PFSK-1 (cell line): ENCODE measurements around the gene THBD.

Experiments
- FOXP2 ChIP-seq: optimal IDR thresholded peaks from 2 replicates; pipeline ENCODE3; 2011; ENCODE audit warnings: borderline replicate concordance, control low read depth, inconsistent platforms; ENCODE audit not compliant: insufficient read depth; ENCODE audit errors: extremely low read length, extremely low read depth
- POLR2AphosphoS5 ChIP-seq: IDR thresholded peaks from 2 replicates; pipeline ENCODE4 v1.6.1; 2012; ENCODE audit warnings: low read depth, mild to moderate bottlenecking, control low read depth, low read length, moderate library complexity
- REST ChIP-seq, 2 experiments: IDR thresholded peaks; 2 replicates each; pipeline versions ENCODE4 v1.6.1 to v1.8.0; 2011 to 2012; ENCODE audit warnings: low read depth in 2 of 2, low read length in 2 of 2, control low read depth in 1 of 2, inconsistent platforms in 1 of 2, mild to moderate bottlenecking in 1 of 2, moderate library complexity in 1 of 2; ENCODE audit not compliant: insufficient read depth in 1 of 2
- SIN3A ChIP-seq: IDR thresholded peaks from 2 replicates; pipeline ENCODE4 v1.6.1; 2012; ENCODE audit warnings: mild to moderate bottlenecking, low read length, moderate library complexity, borderline replicate concordance; ENCODE audit not compliant: insufficient read depth
- TAF1 ChIP-seq: IDR thresholded peaks from 2 replicates; pipeline ENCODE4 v1.6.1; 2012; ENCODE audit warnings: low read length, control low read depth, borderline replicate concordance; ENCODE audit not compliant: insufficient read depth

The THBD gene

GRCh38 chr20:23047001-23047737 lies 2.3 kb downstream of the THBD start:
- no peak for TF ChIP-seq SIN3A
- no peak for TF ChIP-seq FOXP2
- no peak for TF ChIP-seq TAF1
- no peak for TF ChIP-seq POLR2AphosphoS5
- no peak for TF ChIP-seq REST (IDR thresholded peaks at IDR 0.05; ENCODE audit: insufficient read depth in 1 of 2, low read depth in 2 of 2, low read length in 2 of 2)

- TF ChIP-seq TAF1 = no peak
- TF ChIP-seq SIN3A = no peak
- TF ChIP-seq POLR2AphosphoS5 = no peak
- TF ChIP-seq FOXP2 = no peak
- no peak for TF ChIP-seq REST (IDR thresholded peaks at IDR 0.05; ENCODE audit: insufficient read depth in 1 of 2, low read depth in 2 of 2, low read length in 2 of 2)
Observed at GRCh38 chr20:23046431-23046830, 3.0 kb downstream of the THBD start.

GRCh38 chr20:23043376-23043775 lies 6.1 kb downstream of the THBD start:
- TF ChIP-seq POLR2AphosphoS5 (no peak), TAF1 (no peak), SIN3A (no peak), REST (IDR thresholded peaks at IDR 0.05; ENCODE audit: insufficient read depth in 1 of 2, low read depth in 2 of 2, low read length in 2 of 2) (no peak), FOXP2 (no peak)

- TF ChIP-seq POLR2AphosphoS5 (no peak), REST (IDR thresholded peaks at IDR 0.05; ENCODE audit: insufficient read depth in 1 of 2, low read depth in 2 of 2, low read length in 2 of 2) (no peak), SIN3A (no peak), TAF1 (no peak), FOXP2 (no peak)
Observed at GRCh38 chr20:23042270-23042669, 7.2 kb downstream of the THBD start.
